Measurements from ENCODE around the gene LSM14A.
"Not testable (repeated sequence)": the region's sequence is repeated elsewhere in the genome, so short reads cannot be mapped to it uniquely, and the experiment has no call there.

The LSM14A gene

GRCh38 chr19:34158966-34159365, 13.3 kb upstream of the LSM14A start:
- not testable (repeated sequence) for DNase-seq (ENCODE audit: low read depth in 2 of 2)

- DNase-seq (ENCODE audit: low read depth in 2 of 2): not testable (repeated sequence)
Observed at GRCh38 chr19:34159541-34159940, 12.8 kb upstream of the LSM14A start.

- not testable (repeated sequence) for DNase-seq (ENCODE audit: low read depth in 2 of 2)
Observed at GRCh38 chr19:34161902-34162301, 10.4 kb upstream of the LSM14A start.

GRCh38 chr19:34165295-34165738, 7.0 kb upstream of the LSM14A start:
- DNase-seq (ENCODE audit: low read depth in 2 of 2): no peak

- DNase-seq (ENCODE audit: low read depth in 2 of 2): not testable (repeated sequence)
Observed at GRCh38 chr19:34169475-34170199, 2.7 kb upstream of the LSM14A start.

GRCh38 chr19:34171539-34171876, 796 bp upstream of the LSM14A start:
- DNase-seq (ENCODE audit: low read depth in 2 of 2): peak; percentile 65 to 67

- no peak for DNase-seq (ENCODE audit: low read depth in 2 of 2)
Observed at GRCh38 chr19:34172661-34173192, 423 bp downstream of the LSM14A start.

GRCh38 chr19:34173193-34173956, 1.1 kb downstream of the LSM14A start:
- DNase-seq (ENCODE audit: low read depth in 2 of 2): peak in 1 of 2 experiments; percentile 19

GRCh38 chr19:34175173-34175572, 2.9 kb downstream of the LSM14A start:
- DNase-seq (ENCODE audit: low read depth in 2 of 2): not testable (repeated sequence)

GRCh38 chr19:34176581-34176980, 4.3 kb downstream of the LSM14A start:
- DNase-seq (ENCODE audit: low read depth in 2 of 2): no peak

- DNase-seq (ENCODE audit: low read depth in 2 of 2): no peak
Observed at GRCh38 chr19:34178274-34178610, 5.9 kb downstream of the LSM14A start.

- no peak for DNase-seq (ENCODE audit: low read depth in 2 of 2)
Observed at GRCh38 chr19:34179066-34179465, 6.8 kb downstream of the LSM14A start.

- no peak for DNase-seq (ENCODE audit: low read depth in 2 of 2)
Observed at GRCh38 chr19:34180273-34180672, 8.0 kb downstream of the LSM14A start.

- no peak for DNase-seq (ENCODE audit: low read depth in 2 of 2)
Observed at GRCh38 chr19:34180709-34181108, 8.4 kb downstream of the LSM14A start.

- DNase-seq (ENCODE audit: low read depth in 2 of 2): no peak
Observed at GRCh38 chr19:34181111-34181864, 9.0 kb downstream of the LSM14A start.

- no peak for DNase-seq (ENCODE audit: low read depth in 2 of 2)
Observed at GRCh38 chr19:34182125-34182524, 9.8 kb downstream of the LSM14A start.

GRCh38 chr19:34184880-34185491, 12.7 kb downstream of the LSM14A start:
- DNase-seq (ENCODE audit: low read depth in 2 of 2): peak; percentile 41 to 42

- DNase-seq (ENCODE audit: low read depth in 2 of 2): no peak
Observed at GRCh38 chr19:34186205-34186604, 13.9 kb downstream of the LSM14A start.

- DNase-seq (ENCODE audit: low read depth in 2 of 2): no peak
Observed at GRCh38 chr19:34187011-34187410, 14.7 kb downstream of the LSM14A start.

GRCh38 chr19:34188408-34188807, 16.1 kb downstream of the LSM14A start:
- no peak for DNase-seq (ENCODE audit: low read depth in 2 of 2)

- no peak for DNase-seq (ENCODE audit: low read depth in 2 of 2)
Observed at GRCh38 chr19:34189199-34189916, 17.1 kb downstream of the LSM14A start.

Data from fibroblast of skin of left quadriceps (primary cell).